HG03469 (cell line): ENCODE data around the gene CCL11.
"Not testable (repeated sequence)": the region's sequence is repeated elsewhere in the genome, so short reads cannot be mapped to it uniquely, and the experiment has no call there.

Source experiments
- ATAC-seq: cut with Tn5 transposase; IDR thresholded peaks from one replicate; pipeline ENCODE4 v1.9.1; 2021; ENCODE audit warnings: mild to moderate bottlenecking, moderate library complexity, moderate number of reproducible peaks; ENCODE audit not compliant: unreplicated experiment

Gene CCL11

GRCh38 chr17:34306466-34306865 is 20.9 kb downstream of the CCL11 start:
- no peak for ATAC-seq

- no peak for ATAC-seq
Observed at GRCh38 chr17:34307110-34307509, 21.6 kb downstream of the CCL11 start.

GRCh38 chr17:34308371-34308770 is 22.8 kb downstream of the CCL11 start:
- ATAC-seq, result no peak

- no peak for ATAC-seq
Observed at GRCh38 chr17:34311291-34311690, 25.7 kb downstream of the CCL11 start.

- ATAC-seq, result no peak
Observed at GRCh38 chr17:34312080-34312479, 26.5 kb downstream of the CCL11 start.

GRCh38 chr17:34313164-34313563 is 27.6 kb downstream of the CCL11 start:
- ATAC-seq, result no peak

GRCh38 chr17:34314279-34314678 is 28.7 kb downstream of the CCL11 start:
- no peak for ATAC-seq

GRCh38 chr17:34318474-34318873 is 32.9 kb downstream of the CCL11 start:
- ATAC-seq, result no peak

GRCh38 chr17:34319039-34319483 is 33.5 kb downstream of the CCL11 start, which contains the start of gene CCL8:
TSS of gene CCL8 (plus strand) at chr17:34319435. CDS start at chr17:34319502, 67 bp downstream.
- ATAC-seq, result no peak

- no peak for ATAC-seq
Observed at GRCh38 chr17:34321964-34322363, 36.4 kb downstream of the CCL11 start.

- not testable (repeated sequence) for ATAC-seq
Observed at GRCh38 chr17:34327580-34327979, 42.0 kb downstream of the CCL11 start.

- no peak for ATAC-seq
Observed at GRCh38 chr17:34337701-34338100, 52.2 kb downstream of the CCL11 start.
